Mucosa of gallbladder (tissue), 1 donor: ENCODE results near the gene MMD. TPM values are rescaled to one million over a fixed set of nuclear protein-coding genes. Genes with fewer than 3 reads are reported as not detected.
"Not testable (repeated sequence)": the region's sequence is repeated elsewhere in the genome, so short reads cannot be mapped to it uniquely, and the experiment has no call there.

Experiments used
- DNase-seq: peaks from one replicate; pipeline ENCODE4 v3.0.0-alpha.2; 2020; ENCODE audit warnings: low spot score
- total RNA-seq: library from RNA; stranded (reverse); gene quantifications from one replicate; pipeline ENCODE4 v1.2.1, GENCODE V29; 2021
- donor health status: DM: no; HTN: no; CAD: no.

MMD gene
- total RNA-seq, 1 donor from 2014 or later: 16.8 TPM

GRCh38 chr17:55444471-55445441 lies 23.1 kb upstream of the MMD start:
- DNase-seq: no peak

- no peak for DNase-seq
Measured at GRCh38 chr17:55443904-55444303, 22.3 kb upstream of the MMD start.

- no peak for DNase-seq
Measured at GRCh38 chr17:55442953-55443683, 21.5 kb upstream of the MMD start.

- no peak for DNase-seq
Measured at GRCh38 chr17:55442462-55442861, 20.8 kb upstream of the MMD start.

- DNase-seq: no peak
Measured at GRCh38 chr17:55441544-55441943, 19.9 kb upstream of the MMD start.

- no peak for DNase-seq
Measured at GRCh38 chr17:55440391-55440790, 18.8 kb upstream of the MMD start.

GRCh38 chr17:55437159-55437605 lies 15.5 kb upstream of the MMD start:
- no peak for DNase-seq

GRCh38 chr17:55436224-55437158 lies 14.9 kb upstream of the MMD start:
- DNase-seq: no peak

- DNase-seq: no peak
Measured at GRCh38 chr17:55435408-55435807, 13.8 kb upstream of the MMD start.

GRCh38 chr17:55434721-55435120 lies 13.1 kb upstream of the MMD start:
- DNase-seq: no peak

- DNase-seq: peak; percentile 51
Measured at GRCh38 chr17:55433629-55434422, 12.2 kb upstream of the MMD start.

GRCh38 chr17:55433029-55433628 lies 11.5 kb upstream of the MMD start:
- peak; percentile 67 for DNase-seq

- DNase-seq: no peak
Measured at GRCh38 chr17:55432358-55433028, 10.9 kb upstream of the MMD start.

- not testable (repeated sequence) for DNase-seq
Measured at GRCh38 chr17:55431914-55432313, 10.3 kb upstream of the MMD start.

- no peak for DNase-seq
Measured at GRCh38 chr17:55430541-55431288, 9.1 kb upstream of the MMD start.

- DNase-seq: no peak
Measured at GRCh38 chr17:55427587-55427882, 5.9 kb upstream of the MMD start.

- no peak for DNase-seq
Measured at GRCh38 chr17:55426851-55427586, 5.4 kb upstream of the MMD start.

GRCh38 chr17:55424893-55425540 lies 3.4 kb upstream of the MMD start:
- no peak for DNase-seq
